Vagina (tissue), 2 donors: Measurements from ENCODE around the gene SS18L1. TPM values are rescaled to one million over a fixed set of nuclear protein-coding genes. Genes with fewer than 3 reads are reported as not detected.

Experiments used
- DNase-seq, 2 donors: peaks; one replicate each; pipeline ENCODE4 v3.0.0-alpha.2; 2017; ENCODE audit errors: extremely low spot score in 2 of 2
- H3K27ac ChIP-seq: fragments of 200-600 bp; sonication (generic); one replicate; pipeline ENCODE4 v1.5.1; 2019
- H3K27me3 ChIP-seq: fragments of 200-600 bp; sonication (generic); one replicate; pipeline ENCODE4 v1.5.1; 2019
- H3K36me3 ChIP-seq, 2 donors: fragments of 200-600 bp; sonication (generic); one replicate each; pipeline ENCODE4 v1.5.1; 2017 to 2019
- H3K4me1 ChIP-seq: fragments of 200-600 bp; sonication (generic); one replicate; pipeline ENCODE4 v1.5.1; 2019
- H3K4me3 ChIP-seq, 2 donors: fragments of 200-600 bp; sonication (generic); 1 replicate in 1 of 2; 2 replicates in 1 of 2; pipeline ENCODE4 v1.5.1; 2016 to 2019
- H3K9me3 ChIP-seq: fragments of 200-600 bp; sonication (generic); one replicate; pipeline ENCODE4 v1.5.1; 2019
- CTCF ChIP-seq, 3 experiments: fragments of 450-650 bp in 2 of 3; fragments of 200-600 bp in 1 of 3; sonication (generic) in 1 of 3; IDR thresholded peaks; one replicate each; pipeline ENCODE4 v1.5.1; 2017 to 2019; ENCODE audit warnings: antibody characterized with exemption in 3 of 3, mild to moderate bottlenecking in 2 of 3, moderate library complexity in 2 of 3
- POLR2A ChIP-seq, 2 donors: fragments of 450-650 bp; IDR thresholded peaks; one replicate each; pipeline ENCODE4 v1.6.1; 2017; ENCODE audit warnings: antibody characterized with exemption in 2 of 2, mild to moderate bottlenecking in 2 of 2, moderate library complexity in 2 of 2
- POLR2AphosphoS5 ChIP-seq, 2 donors: sonication (generic); formaldehyde crosslinking; IDR thresholded peaks; one replicate each; pipeline ENCODE4 v1.9.0; 2017; ENCODE audit warnings: antibody characterized with exemption in 2 of 2, mild to moderate bottlenecking in 2 of 2, low read depth in 1 of 2; ENCODE audit not compliant: insufficient read depth in 1 of 2
- intact Hi-C: fragments of 100-400 bp; cut with DNase I; formaldehyde crosslinking; loops from one replicate; pipeline ENCODE4 v1.15.1; 2023
- total RNA-seq: library from RNA; depleted of rRNA; stranded (reverse); fragments of >200 nt; gene quantifications from one replicate; pipeline ENCODE4 v1.2.3, GENCODE V29; 2016

SS18L1 gene
- total RNA-seq, 1 donor from 2014 or later, result 25.3 TPM

DNA sequence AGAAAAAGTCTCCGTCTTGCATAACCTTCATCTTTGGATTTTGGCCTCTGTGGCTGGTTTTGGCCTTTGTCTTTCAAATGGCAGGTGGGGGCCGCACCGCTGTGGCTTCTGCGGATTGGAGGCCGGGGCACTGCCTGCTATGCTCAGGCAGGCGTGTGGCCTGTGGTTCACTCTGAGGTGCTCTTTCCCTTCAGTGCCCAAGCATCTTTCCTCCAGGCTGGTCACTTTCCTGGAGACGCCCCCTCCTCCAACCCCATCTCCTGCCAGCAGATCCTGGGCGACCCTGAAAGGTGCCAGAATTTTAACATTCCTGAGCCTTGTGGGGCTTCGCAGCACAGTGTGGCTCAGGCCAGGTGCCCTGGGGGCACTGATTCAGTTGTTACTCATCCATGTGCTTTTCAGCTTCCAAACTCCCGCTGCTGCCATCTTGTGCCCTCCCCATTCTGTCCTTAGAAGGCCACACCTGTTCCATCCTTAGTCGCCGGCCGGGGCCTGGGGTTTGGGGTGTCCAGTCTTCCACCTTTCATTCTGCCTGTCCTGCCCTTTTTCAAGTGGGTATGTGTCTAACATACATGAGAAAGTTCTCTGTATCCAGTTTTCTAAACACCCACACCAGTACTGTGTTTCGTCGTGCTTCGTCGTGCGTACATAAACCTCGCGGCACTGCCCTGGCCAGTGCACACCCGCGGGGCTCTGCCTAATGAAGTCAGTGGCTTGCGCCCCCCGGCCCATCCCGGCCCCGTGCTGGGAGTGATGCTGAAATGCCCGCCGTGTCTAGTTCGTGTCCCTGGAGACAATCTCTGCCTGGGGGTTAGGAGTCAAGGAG lies 12.1 kb downstream of the SS18L1 start:
- no peak overlapping the region for H3K27ac ChIP-seq
- H3K4me3 ChIP-seq, result no peak overlapping the region
- peaks cover 24% of the 10 kb centered on the region for H3K4me1 ChIP-seq
- intact Hi-C loops, result no loop called here
- no peak for DNase-seq
- H3K27me3 ChIP-seq, result no peaks in the 10 kb centered on the region
- TF ChIP-seq CTCF (IDR thresholded peaks at IDR 0.05), result no peak
- no peak for TF ChIP-seq POLR2AphosphoS5 (IDR thresholded peaks at IDR 0.05; ENCODE audit: insufficient read depth in 1 of 2, low read depth in 1 of 2)
- no peak for TF ChIP-seq POLR2A (IDR thresholded peaks at IDR 0.05)
- H3K36me3 ChIP-seq, result no peaks in the 10 kb centered on the region
- no peaks in the 10 kb centered on the region for H3K9me3 ChIP-seq

- Histone ChIP-seq H3K4me1 (peaks cover 19% of the 10 kb centered on the region), H3K9me3 (no peaks in the 10 kb centered on the region), H3K4me3 (no peak overlapping the region), H3K27ac (no peak overlapping the region), H3K36me3 (peaks cover 0 to 2% of the 10 kb centered on the region in 2 donors), H3K27me3 (no peaks in the 10 kb centered on the region)
- intact Hi-C loops, result no loop called here
- TF ChIP-seq POLR2AphosphoS5 (IDR thresholded peaks at IDR 0.05; ENCODE audit: insufficient read depth in 1 of 2, low read depth in 1 of 2), result no peak
- TF ChIP-seq CTCF (IDR thresholded peaks at IDR 0.05), result no peak
- TF ChIP-seq POLR2A (IDR thresholded peaks at IDR 0.05), result no peak
- no peak for DNase-seq
These were observed 12.6 kb downstream of the SS18L1 start for GRCh38 chr20:62156254-62156556.

DNA sequence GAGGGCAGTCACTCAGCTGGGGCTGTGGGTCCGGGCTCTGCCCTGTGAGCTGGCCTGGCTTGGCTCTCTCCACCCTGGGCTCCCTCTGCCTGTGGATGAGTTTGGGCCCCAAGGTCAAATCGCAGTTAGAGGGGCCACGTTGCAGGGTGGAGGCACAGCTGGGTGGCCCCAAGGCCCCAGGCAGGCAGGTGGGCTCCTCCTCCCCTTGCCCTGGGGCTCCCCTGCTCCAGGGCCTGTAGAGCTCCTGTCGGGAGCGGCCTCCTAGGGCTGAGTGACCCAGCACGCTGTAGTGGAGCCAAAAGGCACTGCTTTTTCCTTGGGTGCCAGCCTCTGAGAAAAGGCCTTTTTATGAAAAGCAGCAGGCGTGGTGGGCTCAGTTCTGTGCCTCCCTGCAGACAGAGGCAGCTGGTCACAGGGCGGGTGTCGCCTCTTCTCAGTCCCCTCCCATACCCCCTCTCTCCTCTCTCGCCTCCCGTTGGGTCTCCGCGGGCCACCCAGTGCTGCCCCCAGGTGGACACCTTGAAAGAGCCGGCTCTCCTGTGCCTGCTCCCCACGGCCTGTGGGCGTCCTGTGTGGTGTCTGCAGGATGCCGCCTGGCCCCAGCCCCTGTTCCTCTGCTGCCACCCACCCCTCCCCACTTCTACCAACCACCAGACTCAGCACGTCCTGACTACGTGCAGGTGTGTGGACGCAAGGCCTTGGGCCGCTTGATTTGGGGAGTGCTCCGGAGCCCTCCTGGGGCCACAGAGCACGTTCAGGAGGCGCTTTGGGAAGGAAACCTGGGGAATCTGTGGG lies 13.2 kb downstream of the SS18L1 start:
- no peak overlapping the region for H3K27ac ChIP-seq
- intact Hi-C loops, result no loop called here
- no peak for TF ChIP-seq CTCF (IDR thresholded peaks at IDR 0.05)
- no peak for TF ChIP-seq POLR2A (IDR thresholded peaks at IDR 0.05)
- no peak for TF ChIP-seq POLR2AphosphoS5 (IDR thresholded peaks at IDR 0.05; ENCODE audit: insufficient read depth in 1 of 2, low read depth in 1 of 2)
- H3K4me3 ChIP-seq, result no peak overlapping the region
- DNase-seq, result no peak
- H3K9me3 ChIP-seq, result no peaks in the 10 kb centered on the region
- H3K27me3 ChIP-seq, result no peaks in the 10 kb centered on the region
- peaks cover 19% of the 10 kb centered on the region for H3K4me1 ChIP-seq
- peaks cover 0 to 7% of the 10 kb centered on the region in 2 donors for H3K36me3 ChIP-seq

DNA sequence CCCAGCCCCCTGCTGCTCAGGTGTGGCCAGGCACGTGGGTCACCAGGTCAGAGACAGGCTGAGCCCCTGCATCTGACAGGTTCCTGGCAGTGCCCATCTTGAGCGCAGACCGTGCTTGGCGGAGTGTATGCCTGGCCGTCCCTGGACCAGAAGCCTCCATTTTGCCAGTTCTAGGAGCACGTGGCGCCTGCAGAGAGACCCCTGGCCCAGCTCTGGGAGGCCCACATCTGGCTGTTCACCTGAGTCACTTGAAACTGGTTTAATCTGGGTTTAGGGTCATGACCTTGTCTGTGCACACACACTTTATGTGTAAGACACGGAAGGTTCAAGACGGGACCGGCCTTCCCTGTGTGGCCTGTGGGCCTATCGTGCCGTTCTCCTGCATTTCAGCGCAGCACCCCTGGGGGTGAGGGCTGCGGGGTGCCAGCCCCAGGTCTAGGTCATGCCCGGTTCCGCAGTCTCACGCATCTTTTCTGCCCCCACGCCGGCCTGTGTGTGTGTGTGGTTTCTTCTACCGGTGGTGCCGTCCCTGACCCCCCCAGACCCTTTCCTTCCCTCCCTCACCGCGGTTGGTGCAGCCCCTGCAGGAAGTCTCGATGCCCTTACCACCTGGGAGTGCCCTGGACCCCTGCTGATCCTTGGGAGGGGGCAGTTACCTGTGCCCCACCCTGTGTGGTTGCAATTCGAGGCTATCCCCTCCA lies 14.0 kb downstream of the SS18L1 start:
- Histone ChIP-seq H3K27me3 (no peaks in the 10 kb centered on the region), H3K4me3 (no peak overlapping the region), H3K27ac (no peak overlapping the region), H3K9me3 (no peaks in the 10 kb centered on the region), H3K4me1 (peaks cover 19% of the 10 kb centered on the region), H3K36me3 (peaks cover 0 to 12% of the 10 kb centered on the region in 2 donors)
- TF ChIP-seq POLR2A (IDR thresholded peaks at IDR 0.05) (no peak), POLR2AphosphoS5 (IDR thresholded peaks at IDR 0.05; ENCODE audit: insufficient read depth in 1 of 2, low read depth in 1 of 2) (no peak), CTCF (IDR thresholded peaks at IDR 0.05) (no peak)
- no peak for DNase-seq
- intact Hi-C loops, result no loop called here
